Upper lobe of right lung (tissue), 1 donor: ENCODE measurements around the gene SMARCB1. TPM values are rescaled to one million over a fixed set of nuclear protein-coding genes. Genes with fewer than 3 reads are reported as not detected.
A peak's percentile ranks its signal among the peaks of the same experiment; 100 is the strongest.

ENCODE experiments used
- ATAC-seq: fragments of 200-7000 bp; cut with Tn5 transposase; one replicate; pipeline ENCODE4 v1.9.1; 2020; ENCODE audit warnings: mild to moderate bottlenecking, moderate library complexity
- DNase-seq: peaks from one replicate; pipeline ENCODE4 v3.0.0-alpha.2; 2020
- H3K27ac ChIP-seq: fragments of 200-600 bp; one replicate; pipeline ENCODE4 v1.8.0; 2022
- H3K27me3 ChIP-seq: fragments of 200-600 bp; one replicate; pipeline ENCODE4 v1.8.0; 2022; ENCODE audit warnings: mild to moderate bottlenecking
- H3K36me3 ChIP-seq: fragments of 200-600 bp; one replicate; pipeline ENCODE4 v1.8.0; 2022
- H3K4me1 ChIP-seq: fragments of 200-600 bp; one replicate; pipeline ENCODE4 v1.8.0; 2022
- H3K4me3 ChIP-seq: fragments of 200-600 bp; one replicate; pipeline ENCODE4 v1.8.0; 2022; ENCODE audit warnings: mild to moderate bottlenecking
- H3K9me3 ChIP-seq: fragments of 200-600 bp; one replicate; pipeline ENCODE4 v1.8.0; 2022
- CTCF ChIP-seq: fragments of 200-600 bp; IDR thresholded peaks from one replicate; pipeline ENCODE4 v1.8.0; 2022; ENCODE audit warnings: antibody characterized with exemption
- intact Hi-C: fragments of 100-400 bp; cut with DNase I; formaldehyde crosslinking; loops from one replicate; pipeline ENCODE4 v1.11.0; 2022
- total RNA-seq: library from RNA; stranded (reverse); fragmentation: NEBNext Ultra II Directional; extraction: Animal tissue kit (Norgen Biotek cat#: 25700); gene quantifications from one replicate; pipeline ENCODE4 v1.2.1, GENCODE V29; 2021
- donor health status: DM: no; HTN: yes; CAD: no; lungs with severe emphysema.

SMARCB1 gene
- total RNA-seq, 1 donor from 2014 or later: 59.6 TPM

- no peak for ATAC-seq
- no peak for TF ChIP-seq CTCF
- no peaks in the 10 kb centered on the region for H3K27me3 ChIP-seq
- H3K27ac ChIP-seq: no peak overlapping the region
- no peaks in the 10 kb centered on the region for H3K4me1 ChIP-seq
- H3K4me3 ChIP-seq: no peak overlapping the region
- intact Hi-C loops: no loop called here
- no peak for DNase-seq
- peaks cover 34% of the 10 kb centered on the region for H3K36me3 ChIP-seq
- H3K9me3 ChIP-seq: no peaks in the 10 kb centered on the region
Observed at GRCh38 chr22:23744485-23744884, 42.3 kb upstream of the SMARCB1 start.

- H3K27me3 ChIP-seq: no peaks in the 10 kb centered on the region
- peaks cover 8% of the 10 kb centered on the region for H3K4me1 ChIP-seq
- no peak for DNase-seq
- ATAC-seq: peak; percentile 38
- H3K4me3 ChIP-seq: no peak overlapping the region
- H3K9me3 ChIP-seq: no peaks in the 10 kb centered on the region
- no peak for TF ChIP-seq CTCF
- no peak overlapping the region for H3K27ac ChIP-seq
- intact Hi-C loops: no loop called here
- H3K36me3 ChIP-seq: peaks cover 34% of the 10 kb centered on the region
Observed at GRCh38 chr22:23745791-23746190, 41.0 kb upstream of the SMARCB1 start.

GRCh38 chr22:23749841-23750301 lies 36.9 kb upstream of the SMARCB1 start:
- Histone ChIP-seq H3K4me3 (peak overlapping the region; percentile 75), H3K27ac (no peak overlapping the region)
- intact Hi-C loops: no loop called here

GRCh38 chr22:23750367-23750713 lies 36.4 kb upstream of the SMARCB1 start:
- Histone ChIP-seq H3K4me1 (peaks cover 8% of the 10 kb centered on the region), H3K27ac (peak overlapping the region; percentile 94), H3K4me3 (peak overlapping the region; percentile 75), H3K36me3 (no peaks in the 10 kb centered on the region), H3K27me3 (no peaks in the 10 kb centered on the region), H3K9me3 (no peaks in the 10 kb centered on the region)
- no peak for TF ChIP-seq CTCF
- intact Hi-C loops: no loop called here
- DNase-seq (no peak), ATAC-seq (no peak)

More at GRCh38 chr22:23749841-23750301, 36.9 kb upstream of the SMARCB1 start:
- TF ChIP-seq CTCF: no peak
- Histone ChIP-seq H3K27me3 (no peaks in the 10 kb centered on the region), H3K4me1 (peaks cover 8% of the 10 kb centered on the region), H3K36me3 (peaks cover 4% of the 10 kb centered on the region), H3K9me3 (no peaks in the 10 kb centered on the region)
- DNase-seq: no peak
- ATAC-seq: no peak

- intact Hi-C loops: no loop called here
- peak; percentile 26 for TF ChIP-seq CTCF
- peak; percentile 96 for DNase-seq
- Histone ChIP-seq H3K27ac (peak within 1 kb of the TSS; percentile 94), H3K9me3 (no peaks in the 10 kb centered on the region), H3K4me1 (peaks cover 8% of the 10 kb centered on the region), H3K4me3 (peak within 1 kb of the TSS; percentile 75), H3K27me3 (no peaks in the 10 kb centered on the region), H3K36me3 (no peaks in the 10 kb centered on the region)
- ATAC-seq: peak; percentile 97
Observed at GRCh38 chr22:23750714-23751440, 35.9 kb upstream of the SMARCB1 start, which contains the start of gene ZNF70. ZNF70 (minus strand) TSS chr22:23751112; CDS start chr22:23745140, 5,972 bp downstream.
